ENCODE results near the gene TSHZ2.
A peak's percentile ranks its signal among the peaks of the same experiment; 100 is the strongest.

Gene TSHZ2

GRCh38 chr20:53079261-53079691, 107.1 kb downstream of the TSHZ2 start:
- TF ChIP-seq Cebpa-rat (IDR thresholded peaks at IDR 0.05) = no peak
- no peaks in the 10 kb centered on the region for H3K9me3 ChIP-seq (replicated peaks in 1 of 11)
- no peak overlapping the region for H3K4me2 ChIP-seq
- H3K4me3 ChIP-seq = no peak overlapping the region
- H3K27me3 ChIP-seq = no peaks in the 10 kb centered on the region
- no peak overlapping the region for H3K27ac ChIP-seq
- H3K9ac ChIP-seq = no peak overlapping the region
- H4K20me1 ChIP-seq = no peaks in the 10 kb centered on the region
- H3K36me3 ChIP-seq = no peaks in the 10 kb centered on the region
- peaks cover 0 to 4% (median 0%) of the 10 kb centered on the region in 10 experiments; a peak in 1 of 20 replicates for H3K4me1 ChIP-seq

- H3K4me2 ChIP-seq = no peak overlapping the region
- H3K9me3 ChIP-seq (replicated peaks in 1 of 11) = no peaks in the 10 kb centered on the region
- H3K27ac ChIP-seq = no peak overlapping the region
- TF ChIP-seq Cebpa-rat (IDR thresholded peaks at IDR 0.05) = no peak
- H3K4me3 ChIP-seq = no peak overlapping the region
- no peaks in the 10 kb centered on the region for H4K20me1 ChIP-seq
- no peak overlapping the region for H3K9ac ChIP-seq
- no peaks in the 10 kb centered on the region for H3K27me3 ChIP-seq
- H3K4me1 ChIP-seq = peaks cover 0 to 4% (median 0%) of the 10 kb centered on the region in 10 experiments; a peak in 1 of 20 replicates
- no peaks in the 10 kb centered on the region for H3K36me3 ChIP-seq
These were observed 107.9 kb downstream of the TSHZ2 start for GRCh38 chr20:53079828-53080686.

- TF ChIP-seq Cebpa-rat (IDR thresholded peaks at IDR 0.05) = no peak
- H3K27me3 ChIP-seq = no peaks in the 10 kb centered on the region
- no peaks in the 10 kb centered on the region for H4K20me1 ChIP-seq
- H3K36me3 ChIP-seq = no peaks in the 10 kb centered on the region
- no peak overlapping the region for H3K4me2 ChIP-seq
- H3K9ac ChIP-seq = no peak overlapping the region
- no peak overlapping the region for H3K4me3 ChIP-seq
- H3K27ac ChIP-seq = no peak overlapping the region
- H3K4me1 ChIP-seq = peaks cover 0 to 5% (median 0%) of the 10 kb centered on the region in 10 experiments; a peak in 3 of 20 replicates
- H3K9me3 ChIP-seq (replicated peaks in 1 of 11) = no peaks in the 10 kb centered on the region
These were observed 108.5 kb downstream of the TSHZ2 start for GRCh38 chr20:53080687-53080962.

- no peak overlapping the region for H3K9ac ChIP-seq
- no peak overlapping the region for H3K4me3 ChIP-seq
- no peaks in the 10 kb centered on the region for H3K27me3 ChIP-seq
- no peaks in the 10 kb centered on the region for H4K20me1 ChIP-seq
- no peaks in the 10 kb centered on the region for H3K36me3 ChIP-seq
- TF ChIP-seq Cebpa-rat (IDR thresholded peaks at IDR 0.05) = no peak
- no peak overlapping the region for H3K4me2 ChIP-seq
- H3K4me1 ChIP-seq = peaks cover 0 to 6% (median 0%) of the 10 kb centered on the region in 10 experiments; a peak in 4 of 20 replicates
- H3K27ac ChIP-seq = no peak overlapping the region
- H3K9me3 ChIP-seq (replicated peaks in 1 of 11) = no peaks in the 10 kb centered on the region
These were observed 109.1 kb downstream of the TSHZ2 start for GRCh38 chr20:53080969-53081871.

GRCh38 chr20:53081916-53082863, 110.0 kb downstream of the TSHZ2 start:
- Histone ChIP-seq H3K4me1 (peaks cover 0 to 5% (median 0%) of the 10 kb centered on the region in 10 experiments; a peak in 3 of 20 replicates), H3K36me3 (no peaks in the 10 kb centered on the region), H3K27ac (no peak overlapping the region), H3K4me3 (no peak overlapping the region), H3K9me3 (replicated peaks in 1 of 11) (no peaks in the 10 kb centered on the region), H4K20me1 (no peaks in the 10 kb centered on the region), H3K9ac (no peak overlapping the region), H3K4me2 (no peak overlapping the region), H3K27me3 (no peaks in the 10 kb centered on the region)
- TF ChIP-seq Cebpa-rat (IDR thresholded peaks at IDR 0.05) = no peak

GRCh38 chr20:53083411-53083810, 111.3 kb downstream of the TSHZ2 start:
- peaks cover 0 to 5% (median 0%) of the 10 kb centered on the region in 10 experiments; a peak in 3 of 20 replicates for H3K4me1 ChIP-seq
- no peak for TF ChIP-seq Cebpa-rat (IDR thresholded peaks at IDR 0.05)

GRCh38 chr20:53084408-53084997, 112.3 kb downstream of the TSHZ2 start:
- Histone ChIP-seq H4K20me1 (no peaks in the 10 kb centered on the region), H3K4me2 (no peak overlapping the region), H3K36me3 (no peaks in the 10 kb centered on the region), H3K27me3 (no peaks in the 10 kb centered on the region), H3K4me1 (peaks cover 0 to 5% (median 0%) of the 10 kb centered on the region in 10 experiments; a peak in 3 of 20 replicates), H3K4me3 (no peak overlapping the region), H3K9me3 (replicated peaks in 1 of 11) (no peaks in the 10 kb centered on the region), H3K27ac (no peak overlapping the region), H3K9ac (no peak overlapping the region)
- no peak for TF ChIP-seq Cebpa-rat (IDR thresholded peaks at IDR 0.05)

More at GRCh38 chr20:53083411-53083810, 111.3 kb downstream of the TSHZ2 start:
- Histone ChIP-seq H3K4me2 (no peak overlapping the region), H3K9ac (no peak overlapping the region), H3K36me3 (no peaks in the 10 kb centered on the region), H3K9me3 (replicated peaks in 1 of 11) (no peaks in the 10 kb centered on the region), H3K4me3 (no peak overlapping the region), H3K27me3 (no peaks in the 10 kb centered on the region), H3K27ac (no peak overlapping the region), H4K20me1 (no peaks in the 10 kb centered on the region)

- H3K36me3 ChIP-seq = no peaks in the 10 kb centered on the region
- no peaks in the 10 kb centered on the region for H3K27me3 ChIP-seq
- no peaks in the 10 kb centered on the region for H3K9me3 ChIP-seq (replicated peaks in 1 of 11)
- TF ChIP-seq Cebpa-rat (IDR thresholded peaks at IDR 0.05) = no peak
- no peak overlapping the region for H3K9ac ChIP-seq
- H3K4me1 ChIP-seq = peaks cover 0 to 5% (median 0%) of the 10 kb centered on the region in 10 experiments; a peak in 3 of 20 replicates
- H3K4me3 ChIP-seq = no peak overlapping the region
- peak overlapping the region in 2 of 11 experiments; percentile 11 to 54; a peak in 3 of 22 replicates for H3K4me2 ChIP-seq
- H4K20me1 ChIP-seq = no peaks in the 10 kb centered on the region
- no peak overlapping the region for H3K27ac ChIP-seq
These were observed 113.6 kb downstream of the TSHZ2 start for GRCh38 chr20:53085720-53086119.

All from BLaER1 treated with 17β-estradiol and CSF1 and Interleukin-3, amounts not matched to agents 10 nM and 100 nM (cell line).